ENCODE measurements around the gene PTPRT. TPM values are rescaled to one million over a fixed set of nuclear protein-coding genes. Genes with fewer than 3 reads are reported as not detected.

The PTPRT gene
- total RNA-seq, 1 donor from 2014 or later = not detected

DNA sequence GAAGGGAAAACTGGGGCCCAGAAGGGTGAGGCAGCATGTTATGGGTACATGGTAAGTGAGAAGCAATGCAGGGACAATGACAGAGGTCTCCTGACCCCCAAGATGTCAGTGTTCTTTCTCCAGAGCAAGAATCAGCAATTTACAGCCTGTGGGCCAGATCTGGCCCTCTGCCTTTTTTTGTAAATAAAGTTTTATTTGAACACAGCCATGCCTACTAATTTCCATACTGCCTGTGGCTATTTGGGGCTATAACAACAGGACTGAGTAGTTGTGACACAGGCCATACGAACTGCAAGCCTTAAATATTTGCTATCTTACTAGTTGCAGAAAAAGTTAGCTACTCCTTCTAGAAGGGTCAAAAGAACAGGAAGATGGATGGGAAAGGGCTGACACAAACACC is 52.5 kb downstream of the PTPRT start:
- TF ChIP-seq, protein P1, sequence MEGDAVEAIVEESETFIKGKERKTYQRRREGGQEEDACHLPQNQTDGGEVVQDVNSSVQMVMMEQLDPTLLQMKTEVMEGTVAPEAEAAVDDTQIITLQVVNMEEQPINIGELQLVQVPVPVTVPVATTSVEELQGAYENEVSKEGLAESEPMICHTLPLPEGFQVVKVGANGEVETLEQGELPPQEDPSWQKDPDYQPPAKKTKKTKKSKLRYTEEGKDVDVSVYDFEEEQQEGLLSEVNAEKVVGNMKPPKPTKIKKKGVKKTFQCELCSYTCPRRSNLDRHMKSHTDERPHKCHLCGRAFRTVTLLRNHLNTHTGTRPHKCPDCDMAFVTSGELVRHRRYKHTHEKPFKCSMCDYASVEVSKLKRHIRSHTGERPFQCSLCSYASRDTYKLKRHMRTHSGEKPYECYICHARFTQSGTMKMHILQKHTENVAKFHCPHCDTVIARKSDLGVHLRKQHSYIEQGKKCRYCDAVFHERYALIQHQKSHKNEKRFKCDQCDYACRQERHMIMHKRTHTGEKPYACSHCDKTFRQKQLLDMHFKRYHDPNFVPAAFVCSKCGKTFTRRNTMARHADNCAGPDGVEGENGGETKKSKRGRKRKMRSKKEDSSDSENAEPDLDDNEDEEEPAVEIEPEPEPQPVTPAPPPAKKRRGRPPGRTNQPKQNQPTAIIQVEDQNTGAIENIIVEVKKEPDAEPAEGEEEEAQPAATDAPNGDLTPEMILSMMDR (IDR thresholded peaks at IDR 0.05) = no peak
- H3K9me3 Mint-ChIP-seq (ENCODE audit: low read depth) = no peaks in the 10 kb centered on the region
- H3K27me3 Mint-ChIP-seq (ENCODE audit: low read depth) = no peaks in the 10 kb centered on the region
- H3K27ac Mint-ChIP-seq (ENCODE audit: unreplicated experiment) = no peak overlapping the region
- H3K4me1 Mint-ChIP-seq (ENCODE audit: low read depth) = no peaks in the 10 kb centered on the region
- DNase-seq (ENCODE audit: low spot score) = no peak
- no peak overlapping the region for H3K4me3 Mint-ChIP-seq (ENCODE audit: unreplicated experiment)
- no peaks in the 10 kb centered on the region for H3K36me3 Mint-ChIP-seq (ENCODE audit: low read depth)

DNA sequence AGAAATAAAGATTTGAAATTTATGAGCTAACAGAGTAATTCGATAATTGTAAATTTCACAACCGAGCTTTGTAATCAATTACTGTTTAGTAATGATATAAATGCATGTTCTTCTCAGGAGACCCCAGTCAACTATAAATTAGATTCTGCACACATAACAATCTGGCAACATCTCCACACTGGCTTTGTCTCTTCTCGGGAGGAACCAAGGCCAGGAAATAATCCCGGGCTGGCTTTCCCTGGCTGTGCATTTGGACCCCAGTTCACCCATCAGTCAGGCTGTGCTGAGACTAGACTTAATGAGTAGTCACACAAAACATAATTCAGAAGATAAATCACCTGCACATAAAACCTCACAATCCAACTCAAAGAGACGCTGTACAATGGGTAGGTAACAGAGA is 65.5 kb downstream of the PTPRT start:
- no peak for DNase-seq (ENCODE audit: low spot score)
- H3K4me1 Mint-ChIP-seq (ENCODE audit: low read depth) = no peaks in the 10 kb centered on the region
- TF ChIP-seq, protein P1 (IDR thresholded peaks at IDR 0.05) = no peak
- H3K4me3 Mint-ChIP-seq (ENCODE audit: unreplicated experiment) = no peak overlapping the region
- no peak overlapping the region for H3K27ac Mint-ChIP-seq (ENCODE audit: unreplicated experiment)
- no peaks in the 10 kb centered on the region for H3K36me3 Mint-ChIP-seq (ENCODE audit: low read depth)
- H3K9me3 Mint-ChIP-seq (ENCODE audit: low read depth) = no peaks in the 10 kb centered on the region
- no peaks in the 10 kb centered on the region for H3K27me3 Mint-ChIP-seq (ENCODE audit: low read depth)

DNA sequence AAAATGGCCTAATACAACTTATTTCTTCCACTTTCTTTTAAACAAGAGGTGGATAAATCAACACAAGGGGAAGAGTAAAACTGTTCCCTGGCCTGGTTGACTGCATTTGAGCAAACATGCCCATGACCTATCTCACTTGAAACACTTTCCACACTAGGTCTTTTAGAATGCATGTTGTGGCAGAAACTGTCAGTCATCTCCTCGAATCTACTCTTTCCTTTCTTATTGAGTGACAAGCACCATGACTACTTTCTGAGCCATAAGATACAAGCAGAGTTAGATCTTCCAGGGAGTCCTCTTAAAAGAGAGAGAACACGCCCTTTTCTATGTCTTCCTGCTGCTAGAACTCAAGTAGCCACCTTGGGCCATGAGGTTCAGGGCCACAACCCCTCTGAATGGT is 66.5 kb downstream of the PTPRT start:
- Mint-ChIP-seq H3K9me3 (ENCODE audit: low read depth) (no peaks in the 10 kb centered on the region), H3K4me3 (ENCODE audit: unreplicated experiment) (no peak overlapping the region), H3K4me1 (ENCODE audit: low read depth) (no peaks in the 10 kb centered on the region), H3K27me3 (ENCODE audit: low read depth) (no peaks in the 10 kb centered on the region), H3K36me3 (ENCODE audit: low read depth) (no peaks in the 10 kb centered on the region), H3K27ac (ENCODE audit: unreplicated experiment) (no peak overlapping the region)
- DNase-seq (ENCODE audit: low spot score) = no peak
- TF ChIP-seq, protein P1 (IDR thresholded peaks at IDR 0.05) = no peak

DNA sequence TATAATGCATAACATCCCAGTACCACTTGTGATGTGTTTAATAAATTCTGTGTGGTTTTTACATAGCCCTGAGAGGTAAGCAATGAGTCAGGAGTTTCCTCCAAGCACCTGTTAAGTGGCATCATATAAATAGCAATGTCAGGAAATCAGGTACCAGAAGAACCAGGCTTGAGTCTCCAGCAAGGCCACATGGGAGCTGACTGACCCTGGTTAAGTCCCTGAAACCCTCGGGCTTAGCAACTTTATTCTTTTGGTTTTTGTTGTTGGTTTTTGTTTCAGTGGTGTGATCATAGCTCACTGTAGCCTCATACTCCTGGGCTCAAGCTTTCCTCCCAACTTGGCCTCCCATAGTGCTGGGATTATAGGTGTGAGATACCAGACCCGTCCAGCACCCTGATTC is 70.0 kb downstream of the PTPRT start:
- DNase-seq (ENCODE audit: low spot score) = no peak
- H3K4me3 Mint-ChIP-seq (ENCODE audit: unreplicated experiment) = no peak overlapping the region
- no peak overlapping the region for H3K27ac Mint-ChIP-seq (ENCODE audit: unreplicated experiment)
- no peaks in the 10 kb centered on the region for H3K9me3 Mint-ChIP-seq (ENCODE audit: low read depth)
- H3K36me3 Mint-ChIP-seq (ENCODE audit: low read depth) = no peaks in the 10 kb centered on the region
- no peaks in the 10 kb centered on the region for H3K4me1 Mint-ChIP-seq (ENCODE audit: low read depth)
- no peaks in the 10 kb centered on the region for H3K27me3 Mint-ChIP-seq (ENCODE audit: low read depth)
- TF ChIP-seq, protein P1 (IDR thresholded peaks at IDR 0.05) = no peak

DNA sequence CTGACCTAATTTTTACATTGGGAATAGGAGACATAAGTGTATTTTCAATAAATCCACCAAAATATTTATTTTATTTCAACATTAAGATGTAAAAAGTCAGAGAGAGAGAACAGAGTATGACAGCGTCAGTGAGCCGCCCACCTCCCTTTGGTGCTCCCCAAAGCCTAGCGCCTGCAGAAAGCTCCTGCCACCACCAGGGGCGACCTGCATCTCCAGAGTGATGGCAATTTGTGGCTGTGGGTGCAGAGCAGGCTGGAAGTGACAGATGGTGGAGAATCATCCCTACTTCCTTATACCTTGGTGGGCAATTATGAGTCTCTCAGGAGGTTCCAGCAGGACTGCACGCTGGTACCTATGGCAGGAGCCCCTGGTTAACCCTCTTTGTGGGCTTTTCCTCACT is 87.3 kb downstream of the PTPRT start:
- TF ChIP-seq, protein P1 (IDR thresholded peaks at IDR 0.05) = no peak
- Mint-ChIP-seq H3K36me3 (ENCODE audit: low read depth) (no peaks in the 10 kb centered on the region), H3K4me3 (ENCODE audit: unreplicated experiment) (no peak overlapping the region), H3K27ac (ENCODE audit: unreplicated experiment) (no peak overlapping the region), H3K4me1 (ENCODE audit: low read depth) (no peaks in the 10 kb centered on the region), H3K9me3 (ENCODE audit: low read depth) (peaks cover 1% of the 10 kb centered on the region), H3K27me3 (ENCODE audit: low read depth) (no peaks in the 10 kb centered on the region)
- DNase-seq (ENCODE audit: low spot score) = no peak

Measured in chondrocyte (in vitro differentiated cells).